IgD-negative memory B cell (primary cell): ENCODE results near the gene SMAP1. TPM values are rescaled to one million over a fixed set of nuclear protein-coding genes. Genes with fewer than 3 reads are reported as not detected.
"Not testable (repeated sequence)": the region's sequence is repeated elsewhere in the genome, so short reads cannot be mapped to it uniquely, and the experiment has no call there.

Experiments
- H3K27ac Mint-ChIP-seq, 3 donors: one replicate each; pipeline ENCODE4 v1.8.0; 2020 to 2022; ENCODE audit warnings: mild to moderate bottlenecking in 3 of 3, mixed read lengths in 3 of 3, moderate library complexity in 1 of 3
- H3K27me3 Mint-ChIP-seq: one replicate; pipeline ENCODE4 v1.8.0; 2021; ENCODE audit warnings: mixed read lengths
- H3K36me3 Mint-ChIP-seq: one replicate; pipeline ENCODE4 v1.8.0; 2020; ENCODE audit warnings: mild to moderate bottlenecking, mixed read lengths
- H3K4me1 Mint-ChIP-seq, 3 donors: one replicate each; pipeline ENCODE4 v1.8.0; 2020 to 2022; ENCODE audit warnings: mixed read lengths in 3 of 3, mild to moderate bottlenecking in 1 of 3
- H3K4me3 Mint-ChIP-seq, 4 donors: one replicate each; pipeline ENCODE4 v1.8.0; 2020 to 2022; ENCODE audit warnings: mild to moderate bottlenecking in 4 of 4, mixed read lengths in 4 of 4, moderate library complexity in 3 of 4
- H3K9me3 Mint-ChIP-seq, 3 donors: one replicate each; pipeline ENCODE4 v1.8.0; 2020 to 2021; ENCODE audit warnings: mixed read lengths in 3 of 3, mild to moderate bottlenecking in 1 of 3
- polyA plus RNA-seq: library from polyadenylated mRNA; unstranded; fragments of 300-500 nt; fragmentation: Illumina TruSeq; gene quantifications from one replicate; pipeline ENCODE4 v1.2.3, GENCODE V29; 2021

The SMAP1 gene
- polyA plus RNA-seq, 1 donor from 2014 or later = 18.2 TPM

GRCh38 chr6:70705772-70706171, 38.1 kb downstream of the SMAP1 start:
- H3K27me3 Mint-ChIP-seq = no peaks in the 10 kb centered on the region
- H3K4me3 Mint-ChIP-seq = no peak overlapping the region
- peak overlapping the region in 1 of 3 donors; percentile 25 for H3K27ac Mint-ChIP-seq
- H3K9me3 Mint-ChIP-seq = no peaks in the 10 kb centered on the region
- peaks cover 3% of the 10 kb centered on the region for H3K36me3 Mint-ChIP-seq
- peaks cover 14 to 18% (median 18%) of the 10 kb centered on the region in 3 donors for H3K4me1 Mint-ChIP-seq

GRCh38 chr6:70706491-70707123, 38.9 kb downstream of the SMAP1 start:
- Mint-ChIP-seq H3K4me3 (no peak overlapping the region), H3K27ac (no peak overlapping the region), H3K4me1 (peaks cover 12 to 17% (median 16%) of the 10 kb centered on the region in 3 donors), H3K9me3 (no peaks in the 10 kb centered on the region), H3K27me3 (no peaks in the 10 kb centered on the region), H3K36me3 (peaks cover under 1% of the 10 kb centered on the region)

GRCh38 chr6:70707893-70708292, 40.2 kb downstream of the SMAP1 start:
- peak overlapping the region in 1 of 3 donors; percentile 52 for H3K27ac Mint-ChIP-seq
- no peaks in the 10 kb centered on the region for H3K9me3 Mint-ChIP-seq
- H3K4me1 Mint-ChIP-seq = peaks cover 15 to 23% (median 23%) of the 10 kb centered on the region in 3 donors
- H3K4me3 Mint-ChIP-seq = peak overlapping the region in 1 of 4 donors; percentile 13
- no peaks in the 10 kb centered on the region for H3K27me3 Mint-ChIP-seq
- H3K36me3 Mint-ChIP-seq = no peaks in the 10 kb centered on the region

GRCh38 chr6:70708448-70708847, 40.8 kb downstream of the SMAP1 start:
- Mint-ChIP-seq H3K4me1 (peaks cover 20 to 29% (median 28%) of the 10 kb centered on the region in 3 donors), H3K27ac (no peak overlapping the region), H3K9me3 (peaks cover 0 to 1% (median 0%) of the 10 kb centered on the region in 3 donors), H3K36me3 (no peaks in the 10 kb centered on the region), H3K4me3 (no peak overlapping the region), H3K27me3 (no peaks in the 10 kb centered on the region)

- peaks cover 24 to 34% (median 26%) of the 10 kb centered on the region in 3 donors for H3K4me1 Mint-ChIP-seq
- no peaks in the 10 kb centered on the region for H3K27me3 Mint-ChIP-seq
- H3K9me3 Mint-ChIP-seq = peaks cover 0 to 10% (median 2%) of the 10 kb centered on the region in 3 donors
- no peak overlapping the region for H3K27ac Mint-ChIP-seq
- no peak overlapping the region for H3K4me3 Mint-ChIP-seq
- H3K36me3 Mint-ChIP-seq = no peaks in the 10 kb centered on the region
Observed at GRCh38 chr6:70709826-70710225, 42.1 kb downstream of the SMAP1 start.

GRCh38 chr6:70714716-70715257, 47.1 kb downstream of the SMAP1 start:
- H3K9me3 Mint-ChIP-seq = peaks cover 4 to 10% (median 6%) of the 10 kb centered on the region in 3 donors
- no peaks in the 10 kb centered on the region for H3K27me3 Mint-ChIP-seq
- peaks cover 2% of the 10 kb centered on the region for H3K36me3 Mint-ChIP-seq
- peaks cover 26 to 42% (median 37%) of the 10 kb centered on the region in 3 donors for H3K4me1 Mint-ChIP-seq
- H3K27ac Mint-ChIP-seq = no peak overlapping the region
- H3K4me3 Mint-ChIP-seq = no peak overlapping the region

- Mint-ChIP-seq H3K36me3 (peaks cover 3% of the 10 kb centered on the region), H3K4me1 (peaks cover 31 to 46% (median 40%) of the 10 kb centered on the region in 3 donors), H3K4me3 (peak overlapping the region in 2 of 4 donors; percentile 30 to 55), H3K27ac (peak overlapping the region in 1 of 3 donors; percentile 57), H3K9me3 (peaks cover 4 to 10% (median 6%) of the 10 kb centered on the region in 3 donors), H3K27me3 (no peaks in the 10 kb centered on the region)
Observed at GRCh38 chr6:70717038-70717801, 49.5 kb downstream of the SMAP1 start.

- no peak overlapping the region for H3K27ac Mint-ChIP-seq
- no peak overlapping the region for H3K4me3 Mint-ChIP-seq
- H3K27me3 Mint-ChIP-seq = no peaks in the 10 kb centered on the region
- H3K36me3 Mint-ChIP-seq = peaks cover 6% of the 10 kb centered on the region
- H3K9me3 Mint-ChIP-seq = no peaks in the 10 kb centered on the region
- peaks cover 12 to 32% (median 30%) of the 10 kb centered on the region in 3 donors for H3K4me1 Mint-ChIP-seq
Observed at GRCh38 chr6:70724524-70724923, 56.8 kb downstream of the SMAP1 start.

- no peaks in the 10 kb centered on the region for H3K9me3 Mint-ChIP-seq
- H3K4me3 Mint-ChIP-seq = no peak overlapping the region
- no peaks in the 10 kb centered on the region for H3K27me3 Mint-ChIP-seq
- H3K36me3 Mint-ChIP-seq = peaks cover 6% of the 10 kb centered on the region
- peaks cover 13 to 30% (median 28%) of the 10 kb centered on the region in 3 donors for H3K4me1 Mint-ChIP-seq
- H3K27ac Mint-ChIP-seq = no peak overlapping the region
Observed at GRCh38 chr6:70725817-70726415, 58.2 kb downstream of the SMAP1 start.

GRCh38 chr6:70734381-70734780, 66.7 kb downstream of the SMAP1 start:
- no peaks in the 10 kb centered on the region for H3K27me3 Mint-ChIP-seq
- H3K9me3 Mint-ChIP-seq = no peaks in the 10 kb centered on the region
- H3K27ac Mint-ChIP-seq = no peak overlapping the region
- peaks cover 9% of the 10 kb centered on the region for H3K36me3 Mint-ChIP-seq
- H3K4me3 Mint-ChIP-seq = no peak overlapping the region
- H3K4me1 Mint-ChIP-seq = peaks cover 6 to 9% (median 7%) of the 10 kb centered on the region in 3 donors

GRCh38 chr6:70734979-70735378, 67.3 kb downstream of the SMAP1 start:
- Mint-ChIP-seq H3K9me3 (no peaks in the 10 kb centered on the region), H3K4me1 (peaks cover 2 to 9% (median 3%) of the 10 kb centered on the region in 3 donors), H3K36me3 (peaks cover 9% of the 10 kb centered on the region), H3K27me3 (no peaks in the 10 kb centered on the region), H3K27ac (no peak overlapping the region), H3K4me3 (no peak overlapping the region)

- H3K27ac Mint-ChIP-seq = no peak overlapping the region
- peaks cover 9% of the 10 kb centered on the region for H3K36me3 Mint-ChIP-seq
Observed at GRCh38 chr6:70735513-70735912, 67.8 kb downstream of the SMAP1 start.

GRCh38 chr6:70738028-70738427, 70.3 kb downstream of the SMAP1 start:
- Mint-ChIP-seq H3K36me3 (peaks cover 23% of the 10 kb centered on the region), H3K4me3 (no peak overlapping the region), H3K27ac (no peak overlapping the region), H3K4me1 (peaks cover 0 to 2% (median 1%) of the 10 kb centered on the region in 3 donors), H3K27me3 (no peaks in the 10 kb centered on the region), H3K9me3 (peaks cover 0 to 9% (median 7%) of the 10 kb centered on the region in 3 donors)

More at GRCh38 chr6:70735513-70735912, 67.8 kb downstream of the SMAP1 start:
- Mint-ChIP-seq H3K4me1 (peaks cover 0 to 5% (median 2%) of the 10 kb centered on the region in 3 donors), H3K4me3 (no peak overlapping the region), H3K27me3 (no peaks in the 10 kb centered on the region), H3K9me3 (peaks cover 0 to 1% (median under 1%) of the 10 kb centered on the region in 3 donors)

- peaks cover 31% of the 10 kb centered on the region for H3K36me3 Mint-ChIP-seq
- peaks cover 0 to 3% (median 1%) of the 10 kb centered on the region in 3 donors for H3K4me1 Mint-ChIP-seq
- no peak overlapping the region for H3K27ac Mint-ChIP-seq
- no peaks in the 10 kb centered on the region for H3K27me3 Mint-ChIP-seq
- no peak overlapping the region for H3K4me3 Mint-ChIP-seq
- H3K9me3 Mint-ChIP-seq = peaks cover 2 to 9% (median 7%) of the 10 kb centered on the region in 3 donors
Observed at GRCh38 chr6:70739534-70739933, 71.9 kb downstream of the SMAP1 start.

- H3K9me3 Mint-ChIP-seq, H3K4me3 Mint-ChIP-seq, H3K27me3 Mint-ChIP-seq, H3K4me1 Mint-ChIP-seq, H3K27ac Mint-ChIP-seq: not testable (repeated sequence)
- peaks cover 32% of the 10 kb centered on the region for H3K36me3 Mint-ChIP-seq
Observed at GRCh38 chr6:70740746-70741145, 73.1 kb downstream of the SMAP1 start.
